ENCODE results near the gene DPYD. TPM values are rescaled to one million over a fixed set of nuclear protein-coding genes. Genes with fewer than 3 reads are reported as not detected.

The DPYD gene
- total and polyA plus RNA-seq, 7 donors, result 6.0 to 56.1 (median 40.2) TPM

GRCh38 chr1:97372531-97372930, 548.3 kb downstream of the DPYD start:
- no peak for DNase-seq
- WGBS, 2 donors, result 87 to 92% methylated on average over 1 of the region's 1 CpG
- H3K36me3 ChIP-seq, result no peaks in the 10 kb centered on the region
- no peaks in the 10 kb centered on the region for H3K27me3 ChIP-seq
- H3K9me3 ChIP-seq, result no peaks in the 10 kb centered on the region
- H3K27ac ChIP-seq, result no peak overlapping the region
- H3K4me3 ChIP-seq, result no peak overlapping the region
- TF ChIP-seq POLR2A (IDR thresholded peaks at IDR 0.05) (no peak), POLR2AphosphoS5 (IDR thresholded peaks at IDR 0.05) (no peak), EP300 (IDR thresholded peaks at IDR 0.05) (no peak), CTCF (IDR thresholded peaks at IDR 0.05) (no peak)
- H3K4me1 ChIP-seq, result no peaks in the 10 kb centered on the region
- intact Hi-C loops (cut with DNase I), result no loop called here

- no peak for DNase-seq
- WGBS, 2 donors, result 94 to 98% methylated on average over 1 of the region's 1 CpG
Observed at GRCh38 chr1:97368296-97368695, 552.5 kb downstream of the DPYD start.

GRCh38 chr1:97366984-97367383, 553.9 kb downstream of the DPYD start:
- no peak for TF ChIP-seq POLR2AphosphoS5 (IDR thresholded peaks at IDR 0.05)
- TF ChIP-seq POLR2A (IDR thresholded peaks at IDR 0.05), result no peak
- TF ChIP-seq CTCF (IDR thresholded peaks at IDR 0.05), result no peak
- TF ChIP-seq EP300 (IDR thresholded peaks at IDR 0.05), result no peak
- H3K4me3 ChIP-seq, result no peak overlapping the region
- H3K9me3 ChIP-seq, result no peaks in the 10 kb centered on the region
- 82 to 85% methylated on average over 3 of the region's 3 CpGs for WGBS, 2 donors
- H3K27me3 ChIP-seq, result no peaks in the 10 kb centered on the region
- H3K36me3 ChIP-seq, result no peaks in the 10 kb centered on the region
- no peaks in the 10 kb centered on the region for H3K4me1 ChIP-seq
- intact Hi-C loops (cut with DNase I), result no loop called here
- no peak overlapping the region for H3K27ac ChIP-seq
- no peak for DNase-seq

More at GRCh38 chr1:97368296-97368695, 552.5 kb downstream of the DPYD start:
- Histone ChIP-seq H3K27me3 (no peaks in the 10 kb centered on the region), H3K27ac (no peak overlapping the region), H3K36me3 (no peaks in the 10 kb centered on the region), H3K9me3 (no peaks in the 10 kb centered on the region), H3K4me3 (no peak overlapping the region), H3K4me1 (no peaks in the 10 kb centered on the region)
- intact Hi-C loops (cut with DNase I), result no loop called here
- TF ChIP-seq POLR2A (IDR thresholded peaks at IDR 0.05) (no peak), CTCF (IDR thresholded peaks at IDR 0.05) (no peak), EP300 (IDR thresholded peaks at IDR 0.05) (no peak), POLR2AphosphoS5 (IDR thresholded peaks at IDR 0.05) (no peak)

GRCh38 chr1:97365026-97365425, 555.8 kb downstream of the DPYD start:
- TF ChIP-seq EP300 (IDR thresholded peaks at IDR 0.05) (no peak), POLR2AphosphoS5 (IDR thresholded peaks at IDR 0.05) (no peak), CTCF (IDR thresholded peaks at IDR 0.05) (no peak), POLR2A (IDR thresholded peaks at IDR 0.05) (no peak)
- no peaks in the 10 kb centered on the region for H3K9me3 ChIP-seq
- H3K36me3 ChIP-seq, result no peaks in the 10 kb centered on the region
- WGBS, 2 donors, result 79 to 86% methylated on average over 4 of the region's 4 CpGs
- H3K4me1 ChIP-seq, result no peaks in the 10 kb centered on the region
- intact Hi-C loops (cut with DNase I), result no loop called here
- H3K27ac ChIP-seq, result no peak overlapping the region
- no peak overlapping the region for H3K4me3 ChIP-seq
- H3K27me3 ChIP-seq, result no peaks in the 10 kb centered on the region
- DNase-seq, result no peak

GRCh38 chr1:97364086-97364485, 556.7 kb downstream of the DPYD start:
- H3K36me3 ChIP-seq, result no peaks in the 10 kb centered on the region

More at GRCh38 chr1:97364086-97364485, 556.7 kb downstream of the DPYD start:
- no peak for DNase-seq
- H3K27me3 ChIP-seq, result no peaks in the 10 kb centered on the region
- no peaks in the 10 kb centered on the region for H3K9me3 ChIP-seq
- intact Hi-C loops (cut with DNase I), result no loop called here
- H3K4me1 ChIP-seq, result no peaks in the 10 kb centered on the region
- TF ChIP-seq POLR2A (IDR thresholded peaks at IDR 0.05) (no peak), EP300 (IDR thresholded peaks at IDR 0.05) (no peak), POLR2AphosphoS5 (IDR thresholded peaks at IDR 0.05) (no peak), CTCF (IDR thresholded peaks at IDR 0.05) (no peak)
- no peak overlapping the region for H3K27ac ChIP-seq
- H3K4me3 ChIP-seq, result no peak overlapping the region

Measured in sigmoid colon (tissue), 7 donors.